Type B pancreatic cell (in vitro differentiated cells): Measurements from ENCODE around the gene AURKA. TPM values are rescaled to one million over a fixed set of nuclear protein-coding genes. Genes with fewer than 3 reads are reported as not detected.

Experiments
- DNase-seq: peaks from one replicate; pipeline ENCODE4 v3.0.0; 2021; ENCODE audit warnings: mixed read lengths; ENCODE audit not compliant: unreplicated experiment; ENCODE audit errors: extremely low spot score
- H3K27ac Mint-ChIP-seq: 2 replicates; pipeline ENCODE4 v1.8.0; 2021; ENCODE audit warnings: mild to moderate bottlenecking, mixed read lengths
- H3K27me3 Mint-ChIP-seq: 2 replicates; pipeline ENCODE4 v1.8.0; 2021; ENCODE audit warnings: mixed read lengths
- H3K36me3 Mint-ChIP-seq: 2 replicates; pipeline ENCODE4 v1.8.0; 2021; ENCODE audit warnings: mixed read lengths
- H3K4me1 Mint-ChIP-seq: one replicate; pipeline ENCODE4 v1.8.0; 2021; ENCODE audit warnings: mixed read lengths; ENCODE audit not compliant: unreplicated experiment
- H3K4me3 Mint-ChIP-seq: 2 replicates; pipeline ENCODE4 v1.8.0; 2021; ENCODE audit warnings: mild to moderate bottlenecking, mixed read lengths
- H3K9me3 Mint-ChIP-seq: 2 replicates; pipeline ENCODE4 v1.8.0; 2021; ENCODE audit warnings: mixed read lengths
- total RNA-seq: library from RNA; stranded (reverse); gene quantifications from 2 replicates; pipeline ENCODE4 v1.2.1, GENCODE V29; 2021; ENCODE audit warnings: low replicate concordance
- TF ChIP-seq, protein P1 (sequence below): fragments of 200-600 bp; sonication (generic); conservative IDR thresholded peaks from 2 replicates; pipeline ENCODE4 v1.5.0; 2021; ENCODE audit warnings: antibody characterized with exemption, mild to moderate bottlenecking

AURKA gene
- total RNA-seq, 1 donor from 2014 or later: 42.7 TPM

- H3K27me3 Mint-ChIP-seq: peaks cover 6% of the 10 kb centered on the region
- TF ChIP-seq, protein P1, sequence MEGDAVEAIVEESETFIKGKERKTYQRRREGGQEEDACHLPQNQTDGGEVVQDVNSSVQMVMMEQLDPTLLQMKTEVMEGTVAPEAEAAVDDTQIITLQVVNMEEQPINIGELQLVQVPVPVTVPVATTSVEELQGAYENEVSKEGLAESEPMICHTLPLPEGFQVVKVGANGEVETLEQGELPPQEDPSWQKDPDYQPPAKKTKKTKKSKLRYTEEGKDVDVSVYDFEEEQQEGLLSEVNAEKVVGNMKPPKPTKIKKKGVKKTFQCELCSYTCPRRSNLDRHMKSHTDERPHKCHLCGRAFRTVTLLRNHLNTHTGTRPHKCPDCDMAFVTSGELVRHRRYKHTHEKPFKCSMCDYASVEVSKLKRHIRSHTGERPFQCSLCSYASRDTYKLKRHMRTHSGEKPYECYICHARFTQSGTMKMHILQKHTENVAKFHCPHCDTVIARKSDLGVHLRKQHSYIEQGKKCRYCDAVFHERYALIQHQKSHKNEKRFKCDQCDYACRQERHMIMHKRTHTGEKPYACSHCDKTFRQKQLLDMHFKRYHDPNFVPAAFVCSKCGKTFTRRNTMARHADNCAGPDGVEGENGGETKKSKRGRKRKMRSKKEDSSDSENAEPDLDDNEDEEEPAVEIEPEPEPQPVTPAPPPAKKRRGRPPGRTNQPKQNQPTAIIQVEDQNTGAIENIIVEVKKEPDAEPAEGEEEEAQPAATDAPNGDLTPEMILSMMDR: no peak
- peaks cover 16% of the 10 kb centered on the region for H3K4me1 Mint-ChIP-seq
- no peaks in the 10 kb centered on the region for H3K9me3 Mint-ChIP-seq
- H3K27ac Mint-ChIP-seq: no peak overlapping the region
- no peak overlapping the region for H3K4me3 Mint-ChIP-seq
- H3K36me3 Mint-ChIP-seq: no peaks in the 10 kb centered on the region
- no peak for DNase-seq
These were observed 41.9 kb upstream of the AURKA start for GRCh38 chr20:56433880-56434255.

DNA sequence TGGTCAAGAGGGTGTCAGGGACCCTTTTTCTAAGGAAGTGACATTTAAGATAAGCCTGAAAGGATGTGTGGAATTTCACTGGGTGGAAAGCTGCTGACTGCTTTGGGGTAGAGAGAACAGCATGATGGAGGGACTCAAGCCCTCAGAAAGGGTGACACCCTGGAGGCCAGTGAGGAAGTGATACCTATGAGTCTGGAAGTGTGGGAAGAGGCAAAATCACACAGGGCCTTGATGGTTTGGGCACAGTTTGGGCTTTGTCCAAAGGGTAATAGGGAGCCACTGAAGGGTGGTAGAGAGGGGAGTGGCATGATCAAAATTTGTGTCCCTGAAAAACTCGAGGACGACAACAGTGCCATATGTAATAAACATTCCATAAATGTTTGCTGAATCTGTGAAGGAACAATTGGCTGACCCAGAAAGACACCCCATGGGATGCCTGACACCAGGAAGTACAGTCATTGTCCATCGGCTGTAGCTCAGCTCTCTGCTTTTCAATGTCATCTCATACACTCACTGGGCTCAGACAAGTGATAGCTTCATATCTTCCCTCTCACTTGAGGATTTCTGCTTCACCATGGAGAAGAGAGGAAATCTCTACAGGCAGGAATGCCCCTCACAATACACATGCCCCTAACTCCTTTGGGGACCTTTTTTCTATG lies 41.3 kb upstream of the AURKA start:
- DNase-seq: no peak
- peaks cover 16% of the 10 kb centered on the region for H3K4me1 Mint-ChIP-seq
- no peak overlapping the region for H3K4me3 Mint-ChIP-seq
- TF ChIP-seq, protein P1: no peak
- no peaks in the 10 kb centered on the region for H3K9me3 Mint-ChIP-seq
- H3K36me3 Mint-ChIP-seq: no peaks in the 10 kb centered on the region
- H3K27me3 Mint-ChIP-seq: peaks cover 6% of the 10 kb centered on the region
- no peak overlapping the region for H3K27ac Mint-ChIP-seq

GRCh38 chr20:56431471-56431870 lies 39.5 kb upstream of the AURKA start:
- Mint-ChIP-seq H3K36me3 (no peaks in the 10 kb centered on the region), H3K9me3 (no peaks in the 10 kb centered on the region), H3K4me3 (no peak overlapping the region), H3K27me3 (peaks cover 6% of the 10 kb centered on the region), H3K4me1 (peaks cover 16% of the 10 kb centered on the region), H3K27ac (no peak overlapping the region)
- no peak for DNase-seq
- TF ChIP-seq, protein P1: peak; percentile 45

- no peak overlapping the region for H3K4me3 Mint-ChIP-seq
- H3K4me1 Mint-ChIP-seq: peaks cover 16% of the 10 kb centered on the region
- H3K36me3 Mint-ChIP-seq: no peaks in the 10 kb centered on the region
- H3K9me3 Mint-ChIP-seq: no peaks in the 10 kb centered on the region
- no peak for DNase-seq
- no peak overlapping the region for H3K27ac Mint-ChIP-seq
- TF ChIP-seq, protein P1: no peak
- peaks cover 6% of the 10 kb centered on the region for H3K27me3 Mint-ChIP-seq
These were observed 38.9 kb upstream of the AURKA start for GRCh38 chr20:56430957-56431356.

DNA sequence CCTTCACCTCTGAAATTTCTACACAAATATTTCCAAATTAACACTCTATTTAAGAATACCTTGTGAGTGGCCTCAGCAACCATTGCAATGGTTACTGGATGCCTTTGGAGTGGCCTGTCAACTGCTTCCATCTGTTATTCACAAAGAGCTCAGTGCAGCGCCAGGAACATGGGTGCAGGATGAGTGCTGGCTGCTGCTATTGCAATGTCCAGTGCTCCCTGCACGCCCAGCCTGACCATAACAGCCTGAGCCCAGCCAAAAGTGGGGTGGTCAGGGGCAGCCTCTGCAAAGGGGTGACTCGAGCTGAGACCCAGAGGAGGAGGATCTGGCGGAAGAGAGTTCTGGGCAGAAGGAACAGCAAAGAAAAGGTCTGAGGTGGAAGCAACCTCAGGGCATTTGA lies 38.4 kb upstream of the AURKA start:
- H3K4me3 Mint-ChIP-seq: no peak overlapping the region
- TF ChIP-seq, protein P1: no peak
- H3K9me3 Mint-ChIP-seq: no peaks in the 10 kb centered on the region
- H3K4me1 Mint-ChIP-seq: peaks cover 16% of the 10 kb centered on the region
- no peaks in the 10 kb centered on the region for H3K36me3 Mint-ChIP-seq
- H3K27me3 Mint-ChIP-seq: peaks cover 6% of the 10 kb centered on the region
- no peak overlapping the region for H3K27ac Mint-ChIP-seq
- DNase-seq: no peak
